ENCODE measurements around the gene FNDC7.
"Not testable (repeated sequence)": the region's sequence is repeated elsewhere in the genome, so short reads cannot be mapped to it uniquely, and the experiment has no call there.

Gene FNDC7

DNA sequence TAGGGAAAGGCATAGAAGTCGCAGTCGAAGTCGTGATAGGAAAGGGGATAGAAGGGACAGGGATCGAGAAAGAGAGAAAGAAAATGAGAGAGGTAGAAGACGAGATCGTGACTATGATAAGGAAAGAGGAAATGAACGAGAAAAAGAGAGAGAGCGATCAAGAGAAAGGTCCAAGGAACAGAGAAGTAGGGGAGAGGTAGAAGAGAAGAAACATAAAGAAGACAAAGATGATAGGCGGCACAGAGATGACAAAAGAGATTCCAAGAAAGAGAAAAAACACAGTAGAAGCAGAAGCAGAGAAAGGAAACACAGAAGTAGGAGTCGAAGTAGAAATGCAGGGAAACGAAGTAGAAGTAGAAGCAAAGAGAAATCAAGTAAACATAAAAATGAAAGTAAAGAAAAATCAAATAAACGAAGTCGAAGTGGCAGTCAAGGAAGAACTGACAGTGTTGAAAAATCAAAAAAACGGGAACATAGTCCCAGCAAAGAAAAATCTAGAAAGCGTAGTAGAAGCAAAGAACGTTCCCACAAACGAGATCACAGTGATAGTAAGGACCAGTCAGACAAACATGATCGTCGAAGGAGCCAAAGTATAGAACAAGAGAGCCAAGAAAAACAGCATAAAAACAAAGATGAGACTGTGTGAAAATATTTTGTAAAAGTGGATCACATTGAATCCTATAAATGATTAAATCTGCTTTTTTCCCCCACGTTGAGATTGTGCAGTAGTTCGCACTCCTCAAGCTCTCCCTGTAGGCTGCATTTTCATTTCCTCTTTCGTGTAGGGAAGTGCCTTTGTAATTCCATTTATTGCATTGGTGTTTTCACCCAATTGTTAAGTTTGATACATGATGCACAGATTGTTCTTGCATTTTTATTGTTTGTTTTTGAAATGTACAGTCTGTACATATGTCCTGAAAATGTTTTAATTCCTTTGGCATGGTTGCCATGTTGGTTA lies 13.1 kb upstream of the FNDC7 start:
- DNase-seq: no peak

DNA sequence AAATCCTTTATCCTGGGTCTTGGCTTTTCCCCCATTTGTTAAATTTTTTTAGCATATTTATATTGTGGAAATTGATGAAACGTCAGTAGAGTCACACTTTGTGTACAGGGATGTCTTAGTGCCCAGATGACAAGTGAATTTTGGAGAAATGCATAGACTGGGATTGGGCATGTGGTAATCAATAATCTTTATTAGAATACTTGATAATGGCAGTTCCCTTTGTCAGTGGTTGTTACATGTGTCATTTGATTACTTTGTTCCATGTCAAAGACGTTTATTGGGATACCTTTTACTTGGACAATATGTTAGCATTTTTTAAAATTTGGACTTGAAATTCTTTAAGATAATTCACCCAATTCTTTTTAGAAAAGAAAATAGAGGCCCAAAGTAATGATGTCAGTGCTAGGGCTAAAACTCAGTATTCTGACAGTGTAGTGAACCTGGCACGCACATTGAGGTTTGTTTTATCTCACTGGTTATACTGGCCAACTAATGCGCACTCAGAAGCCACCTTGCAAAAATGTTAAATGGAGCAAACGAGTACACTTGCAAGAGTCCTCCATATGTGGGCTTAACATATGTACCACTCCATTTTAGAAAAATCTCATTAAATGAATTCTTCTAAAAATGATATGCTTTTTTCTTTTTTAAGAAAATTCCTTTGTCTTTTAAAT lies 11.4 kb upstream of the FNDC7 start:
- DNase-seq: no peak

DNA sequence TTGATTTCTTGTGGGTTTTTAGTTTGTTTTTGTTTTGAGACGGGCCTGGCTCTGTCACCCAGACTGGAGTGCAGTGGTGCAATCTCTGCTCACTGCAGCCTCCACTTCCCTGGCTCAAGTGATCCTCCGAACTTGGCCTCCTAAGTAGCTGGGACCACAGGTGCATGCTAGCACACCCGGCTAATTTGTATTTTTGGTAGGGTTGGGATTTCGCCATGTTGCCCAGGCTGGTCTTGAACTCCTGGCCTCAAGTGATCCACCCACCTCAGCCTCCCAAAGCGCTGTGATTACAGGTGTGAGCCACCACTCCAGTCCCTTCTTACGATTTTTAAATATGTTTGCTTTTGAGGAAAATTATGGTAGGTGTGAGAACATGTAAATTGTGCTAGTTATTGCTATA lies 10.6 kb upstream of the FNDC7 start:
- not testable (repeated sequence) for DNase-seq

DNA sequence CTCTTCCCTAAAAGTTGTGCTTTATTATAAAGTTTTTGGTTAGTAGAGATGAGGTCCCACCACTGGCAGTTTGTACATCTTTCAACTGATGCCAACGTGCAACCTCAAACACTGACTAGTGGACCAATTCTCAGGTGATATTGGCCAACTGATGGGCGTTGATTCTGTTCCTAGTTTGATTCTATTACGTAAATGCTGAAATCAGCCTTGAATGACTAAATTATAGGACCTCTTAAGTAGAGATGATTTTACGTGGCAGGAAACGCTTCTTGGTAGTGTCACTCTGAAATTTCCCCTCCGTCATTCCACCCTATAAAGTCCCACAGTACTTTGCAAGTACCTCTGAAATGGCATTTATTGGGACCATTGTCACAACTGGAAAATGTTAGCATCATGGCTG lies 8.8 kb upstream of the FNDC7 start:
- DNase-seq: no peak

DNA sequence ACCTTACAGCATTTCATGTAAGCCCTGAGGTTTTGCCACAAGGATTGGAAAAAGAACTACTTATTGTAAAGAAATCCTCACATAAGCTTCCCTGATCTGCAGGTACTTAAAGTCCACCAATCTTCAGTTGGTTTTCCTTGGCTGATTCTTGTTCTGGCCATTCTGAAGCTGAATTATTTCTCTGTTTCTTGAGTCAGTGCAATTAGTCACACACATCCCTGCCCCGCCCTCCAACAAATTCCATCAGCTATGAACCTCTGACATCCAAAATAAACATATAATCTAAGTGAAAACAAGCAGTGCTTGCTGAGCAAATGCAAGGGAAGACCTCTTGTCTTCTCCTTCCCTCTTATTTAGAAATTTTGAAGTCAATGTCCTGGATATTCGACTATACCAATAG lies 8.2 kb upstream of the FNDC7 start:
- no peak for DNase-seq

DNA sequence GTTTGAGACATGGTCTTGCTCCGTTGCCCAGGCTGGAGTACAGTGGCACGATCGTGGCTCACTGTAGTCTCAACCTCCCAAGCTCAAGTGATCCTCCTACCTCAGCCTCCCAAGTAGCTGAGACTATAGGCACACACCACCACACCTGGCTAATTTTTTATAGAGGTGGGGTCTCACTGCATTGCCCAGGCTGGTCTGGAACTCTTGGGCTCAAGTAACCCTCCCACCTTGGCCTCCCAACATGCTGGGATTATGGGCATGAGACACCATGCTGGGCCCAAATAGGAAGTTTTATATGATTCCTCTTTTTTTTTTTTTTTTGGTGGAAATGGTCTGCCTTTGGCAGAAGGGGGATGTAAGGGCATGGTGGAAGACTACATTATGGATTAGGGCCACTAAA lies 6.1 kb upstream of the FNDC7 start:
- no peak for DNase-seq

DNA sequence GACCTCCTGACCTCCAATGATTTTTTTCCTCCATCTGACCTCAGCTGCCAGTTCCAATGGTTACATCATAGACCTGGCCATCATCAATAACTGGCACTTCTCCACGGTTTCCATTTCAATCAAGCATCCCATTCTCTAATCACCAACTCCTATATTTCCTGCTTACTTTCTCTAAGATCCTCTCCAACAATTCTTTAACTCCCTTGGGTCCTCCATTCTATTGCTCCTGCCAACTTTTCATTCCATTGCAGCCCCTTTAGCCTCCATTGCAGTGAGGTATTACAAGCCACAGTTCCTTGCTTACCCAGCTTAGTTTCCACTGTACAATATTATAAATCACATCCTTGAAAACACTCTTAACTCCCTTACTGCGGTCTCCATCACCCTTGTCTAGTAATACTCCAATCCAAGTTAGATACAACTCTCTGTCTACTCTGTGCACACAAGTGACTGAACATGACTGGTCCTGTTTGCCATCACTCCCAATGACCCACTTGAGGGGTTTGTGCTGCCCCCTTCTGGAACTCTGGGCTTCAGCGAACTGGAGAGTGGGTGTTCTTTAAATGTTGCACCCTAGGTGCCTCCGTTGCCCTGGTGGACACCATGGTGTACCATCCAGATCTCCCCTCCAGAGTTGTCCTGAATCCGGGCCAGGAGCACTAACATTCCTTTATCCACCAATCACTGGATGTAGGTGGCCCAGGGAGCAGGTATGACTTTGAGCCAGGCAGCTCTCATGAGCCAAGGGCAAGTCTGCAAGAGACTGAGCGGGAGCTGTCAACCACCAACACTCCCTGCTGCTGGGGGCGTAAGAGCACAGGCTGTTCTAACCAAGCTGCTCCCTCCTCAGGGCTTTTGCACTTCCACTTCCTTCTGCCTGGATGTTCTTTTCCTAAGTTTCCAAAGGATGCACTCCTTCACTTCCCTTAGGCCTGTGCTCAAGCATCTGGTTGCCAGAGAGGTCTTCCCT lies 3.7 kb upstream of the FNDC7 start:
- DNase-seq: peak; percentile 64

DNA sequence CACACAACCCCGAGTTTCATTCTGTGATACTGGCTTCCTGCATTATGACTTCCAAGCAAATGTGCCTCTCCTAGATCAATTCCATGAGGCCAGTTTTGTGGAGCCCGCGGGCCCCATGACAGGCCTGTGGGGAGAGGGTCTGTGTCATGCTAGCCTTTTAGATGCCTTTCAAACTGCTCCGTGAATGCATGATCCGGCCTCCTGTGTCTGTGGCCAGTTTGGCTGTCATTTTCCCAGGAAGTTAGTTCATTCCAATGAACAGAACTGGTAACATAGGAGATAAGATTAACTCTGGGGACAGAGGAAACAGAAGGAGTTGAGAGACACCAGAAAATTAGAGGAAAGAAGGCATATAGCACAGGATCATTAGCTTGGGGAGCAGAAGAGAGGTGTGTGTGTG lies 3.2 kb downstream of the FNDC7 start:
- DNase-seq: no peak

DNA sequence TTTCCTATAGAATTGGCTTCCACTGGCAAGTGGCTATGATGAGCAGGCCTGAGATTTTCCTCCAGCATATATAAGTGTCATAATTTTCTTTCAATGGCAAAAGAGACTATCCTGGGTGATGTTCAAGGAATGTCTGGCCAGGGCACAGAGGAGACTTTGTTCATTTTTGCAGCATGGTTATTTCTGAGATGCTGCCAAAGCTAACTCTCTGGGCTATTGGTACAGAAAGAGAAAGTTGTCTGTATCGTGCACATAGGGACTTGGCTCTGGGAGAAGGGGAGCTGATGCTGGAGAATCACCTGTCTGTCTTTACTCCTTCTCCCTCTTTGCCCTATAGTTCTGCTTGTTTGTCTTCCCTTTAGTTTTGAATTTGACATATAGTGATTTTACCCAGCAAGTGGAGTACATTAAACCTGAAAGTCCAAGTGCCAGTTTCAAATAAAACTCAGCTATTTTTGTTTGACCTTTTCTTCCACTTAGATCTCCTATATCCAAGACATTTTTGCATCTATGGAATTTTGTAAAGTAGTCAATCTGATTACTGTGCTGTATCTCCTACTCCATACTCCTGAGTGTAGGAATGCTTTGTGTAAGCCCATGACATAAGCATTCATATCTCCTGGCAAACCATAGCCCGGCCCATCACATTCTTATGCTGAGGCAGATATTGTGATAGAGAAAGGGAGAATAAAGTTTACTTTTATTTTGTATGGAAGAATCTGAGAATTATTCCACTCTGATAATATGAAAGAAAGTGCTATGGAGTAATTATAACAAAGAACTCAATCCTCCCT lies 3.9 kb downstream of the FNDC7 start:
- DNase-seq: no peak

DNA sequence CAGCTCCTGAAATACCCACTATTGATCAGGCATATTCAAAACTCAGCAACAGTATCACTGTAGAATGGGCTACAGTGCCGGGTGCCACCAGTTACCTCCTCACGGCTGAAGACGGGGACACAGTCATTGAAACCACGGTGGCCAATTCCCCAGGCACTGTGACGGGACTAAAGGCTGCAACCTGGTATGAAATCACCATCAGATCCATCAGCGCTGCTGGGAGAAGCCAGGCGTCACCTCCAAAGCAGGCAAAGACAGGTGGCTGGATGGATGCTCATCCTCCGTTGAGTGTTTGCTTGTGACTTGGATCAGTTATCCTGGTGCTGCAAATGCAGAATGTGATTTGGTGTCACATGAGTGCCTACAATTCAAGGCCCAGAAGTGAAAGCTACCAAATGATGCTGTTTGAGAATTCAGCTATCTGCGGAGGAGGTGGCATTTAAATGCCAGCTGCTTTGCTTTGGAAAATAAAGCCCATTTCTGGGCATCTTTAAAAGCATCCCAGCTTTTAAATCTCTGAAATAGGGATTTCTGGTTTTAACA lies 5.1 kb downstream of the FNDC7 start:
- DNase-seq: no peak

DNA sequence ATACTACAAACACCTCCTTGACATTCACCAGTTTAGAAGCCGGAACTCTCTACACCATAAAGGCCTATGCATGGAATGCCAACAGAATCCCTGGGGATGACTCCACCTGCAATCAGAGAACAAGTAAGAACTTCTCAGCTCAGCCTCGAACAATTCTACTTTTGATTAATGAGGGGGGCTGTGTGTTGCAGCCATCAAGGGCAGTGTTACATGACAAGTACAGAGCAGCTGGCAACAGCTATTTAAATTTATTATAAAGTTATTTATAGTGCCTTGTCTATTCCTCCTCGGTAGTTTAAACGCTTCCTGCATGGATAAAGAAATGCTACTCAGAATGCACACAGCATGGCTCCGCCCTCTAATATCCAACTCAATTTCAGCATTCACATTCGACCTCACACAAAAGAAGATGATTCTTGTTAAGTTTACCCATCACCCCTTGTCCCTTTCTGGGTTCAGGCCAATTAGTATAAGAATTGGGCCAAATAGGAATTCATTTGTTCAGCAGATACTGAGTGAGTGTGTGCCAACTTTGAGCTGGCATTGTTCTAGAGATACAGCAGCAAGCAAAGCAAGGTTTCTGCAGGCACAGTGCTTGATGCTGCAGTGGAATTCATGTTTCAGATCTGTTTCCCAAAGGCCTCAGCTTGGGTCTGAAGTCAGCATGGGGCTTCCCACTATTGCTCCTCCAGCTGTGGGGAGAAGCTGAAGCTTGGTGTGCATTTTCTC lies 6.4 kb downstream of the FNDC7 start:
- no peak for DNase-seq

DNA sequence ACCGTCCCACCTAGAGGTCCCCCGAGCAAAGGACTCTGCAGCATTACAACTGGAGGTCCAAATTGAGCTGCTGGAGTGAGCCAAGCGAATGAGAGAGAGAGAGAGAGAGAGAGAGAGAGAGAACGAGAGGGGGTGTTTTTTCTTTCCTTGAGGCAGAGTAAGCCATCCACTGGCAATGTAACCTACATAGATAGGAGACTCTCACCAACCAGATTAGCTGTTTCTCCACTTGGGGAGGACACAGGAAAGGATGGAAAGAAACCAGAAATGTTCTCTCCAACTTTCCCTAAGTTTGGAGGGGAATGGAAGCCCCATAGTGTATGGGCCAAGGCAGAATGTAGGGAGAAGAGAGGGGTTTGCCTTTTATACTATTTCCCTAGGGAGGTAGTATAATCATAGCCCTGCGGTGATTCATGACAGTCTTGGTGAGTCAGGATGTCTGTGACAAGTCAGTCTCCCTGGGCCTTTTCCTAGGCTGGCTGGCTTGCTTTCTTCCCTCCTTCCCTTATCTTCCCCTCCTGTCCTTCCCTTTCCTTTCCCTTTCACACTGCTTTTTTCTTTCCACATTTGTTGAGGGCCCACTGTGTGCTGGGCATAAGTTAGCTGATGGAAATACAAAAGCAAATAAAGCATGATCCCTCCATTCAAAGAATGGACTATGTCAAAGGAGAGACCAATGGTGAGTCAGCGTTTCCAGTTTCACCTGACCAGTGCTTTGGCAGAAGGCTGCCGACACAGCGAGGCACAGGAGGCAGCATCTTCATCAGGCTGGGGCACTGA lies 7.1 kb downstream of the FNDC7 start:
- no peak for DNase-seq

DNA sequence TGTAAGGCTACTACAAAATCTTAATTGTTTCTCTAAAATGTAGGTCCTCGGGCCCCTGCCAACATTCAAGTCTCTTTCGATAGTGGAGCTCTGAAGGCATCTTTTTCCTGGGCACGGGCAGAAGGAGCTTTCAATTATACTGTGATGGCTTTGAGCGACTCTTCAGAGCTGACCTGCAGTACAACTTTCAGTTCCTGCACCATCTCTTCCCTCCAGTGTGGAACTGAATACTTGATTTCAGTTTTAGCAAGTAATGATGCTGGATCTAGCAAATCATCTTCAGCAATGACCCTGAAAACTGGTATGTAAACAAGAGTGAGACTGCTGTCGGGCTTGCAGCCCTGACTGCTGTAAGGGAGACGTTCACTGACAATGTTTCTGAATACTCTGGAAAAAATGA lies 9.6 kb downstream of the FNDC7 start:
- DNase-seq: no peak

DNA sequence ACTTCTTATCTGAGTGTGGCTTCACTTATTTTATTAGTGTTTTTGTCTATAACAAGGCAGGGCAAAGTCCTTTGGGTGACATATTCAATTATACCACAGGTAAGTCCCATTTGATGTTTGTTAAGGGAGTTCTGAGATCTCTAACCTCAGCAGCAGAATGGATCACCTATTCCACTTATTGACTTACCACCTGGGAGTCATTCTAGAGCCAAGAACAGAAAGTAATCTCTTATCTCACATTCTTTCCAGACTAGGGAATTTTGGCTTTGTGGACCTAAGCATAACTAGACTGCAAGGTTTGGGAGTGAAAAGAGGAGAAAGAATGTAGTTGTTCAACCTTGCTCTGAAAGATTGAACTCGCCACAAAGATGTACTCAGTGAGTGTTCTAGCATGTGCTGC lies 13.2 kb downstream of the FNDC7 start:
- DNase-seq: no peak

DNA sequence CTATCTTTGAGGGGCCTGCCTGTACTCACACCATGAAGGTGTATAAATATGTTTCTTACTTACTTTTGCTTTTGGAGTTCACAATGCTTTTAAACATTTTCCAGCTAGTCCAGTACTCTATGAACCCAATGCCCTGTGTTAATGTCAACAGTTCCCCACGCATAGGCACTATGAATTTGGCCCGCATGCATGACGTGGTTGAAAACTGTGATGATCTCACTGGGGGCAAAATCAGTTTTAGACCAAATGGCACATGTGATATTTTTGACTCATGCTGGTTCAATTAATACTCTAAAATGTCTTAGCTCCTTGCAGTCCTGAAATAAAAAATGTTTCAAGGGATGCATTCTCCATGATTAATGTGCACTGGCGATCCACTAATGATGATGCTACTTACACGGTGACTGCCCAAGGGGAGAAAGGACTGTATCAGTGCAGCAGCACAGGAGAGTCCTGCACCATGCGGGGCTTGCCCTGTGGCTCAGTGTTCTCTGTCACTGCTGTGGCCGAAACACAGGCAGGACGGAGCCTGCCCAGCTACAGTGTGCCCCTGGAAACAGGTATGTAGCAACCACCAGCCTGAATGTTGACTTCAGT lies 15.7 kb downstream of the FNDC7 start:
- no peak for DNase-seq

DNA sequence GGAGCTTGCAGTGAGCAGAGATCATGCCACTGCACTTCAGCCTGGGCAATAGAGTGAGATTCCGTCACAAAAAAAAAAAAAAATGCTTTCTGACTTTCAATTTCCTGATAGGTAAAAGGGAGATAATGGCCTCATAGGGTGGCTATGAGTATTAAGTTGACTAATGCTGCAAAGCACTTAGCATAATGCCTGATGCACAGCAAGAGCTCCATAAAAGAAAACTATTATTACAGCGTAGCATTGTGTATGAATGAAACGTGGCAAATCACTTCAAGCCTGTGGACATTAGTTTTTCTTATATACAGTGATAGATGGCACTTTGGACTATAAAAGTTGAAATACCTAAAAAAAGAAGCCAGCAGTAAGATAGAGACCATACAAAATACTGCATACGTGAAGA lies 16.8 kb downstream of the FNDC7 start:
- DNase-seq: no peak

DNA sequence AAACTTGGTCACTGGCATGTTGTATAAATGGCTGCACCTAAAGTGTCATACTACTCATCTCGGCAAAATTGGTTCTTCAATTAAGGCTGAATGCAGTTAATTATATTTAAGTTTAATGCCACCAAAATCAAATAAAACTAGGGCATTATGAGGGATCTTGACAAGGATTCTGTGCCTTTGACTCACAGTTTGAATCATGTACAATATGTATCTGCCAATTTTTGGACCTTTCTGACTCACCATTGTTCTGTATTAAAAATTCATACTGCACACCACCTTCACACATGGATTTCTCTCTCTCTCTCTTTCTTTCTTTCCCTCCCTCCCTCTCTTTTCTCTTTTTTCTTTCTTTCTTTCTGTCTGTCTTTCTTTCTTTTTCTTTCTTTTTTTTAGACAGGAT lies 19.7 kb downstream of the FNDC7 start:
- DNase-seq: no peak

DNA sequence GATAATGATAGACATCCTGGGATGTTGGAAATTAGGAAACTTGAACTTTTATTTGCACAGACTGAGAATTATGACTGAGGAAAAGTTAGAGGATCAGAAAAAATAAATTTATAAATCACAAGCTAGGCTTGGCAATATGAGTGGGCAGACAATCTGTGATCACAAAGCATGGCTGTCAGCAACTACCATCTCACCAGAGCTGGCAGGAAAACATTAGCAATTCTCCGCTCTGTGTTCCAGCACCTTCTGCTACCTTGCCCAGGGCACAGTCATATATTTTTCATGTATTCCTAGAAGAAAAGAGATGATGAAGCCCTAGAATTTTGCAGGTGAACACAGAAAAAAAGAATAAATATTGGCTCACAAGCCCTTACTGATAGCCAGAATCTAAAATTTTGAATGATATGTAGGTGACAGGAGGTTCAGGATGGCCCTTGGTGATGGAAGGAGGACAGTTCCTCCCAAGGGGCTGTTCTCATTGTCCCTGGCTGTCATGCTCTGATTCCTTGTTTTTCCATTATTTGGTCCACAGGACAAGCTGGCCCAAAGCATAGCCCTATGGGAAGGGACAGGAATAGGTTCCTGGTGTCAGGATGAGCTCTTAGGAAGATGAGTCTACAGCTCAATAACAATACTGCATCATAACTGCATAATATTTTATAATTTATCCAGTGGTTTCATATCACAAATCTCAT lies 21.6 kb downstream of the FNDC7 start:
- DNase-seq: no peak

DNA sequence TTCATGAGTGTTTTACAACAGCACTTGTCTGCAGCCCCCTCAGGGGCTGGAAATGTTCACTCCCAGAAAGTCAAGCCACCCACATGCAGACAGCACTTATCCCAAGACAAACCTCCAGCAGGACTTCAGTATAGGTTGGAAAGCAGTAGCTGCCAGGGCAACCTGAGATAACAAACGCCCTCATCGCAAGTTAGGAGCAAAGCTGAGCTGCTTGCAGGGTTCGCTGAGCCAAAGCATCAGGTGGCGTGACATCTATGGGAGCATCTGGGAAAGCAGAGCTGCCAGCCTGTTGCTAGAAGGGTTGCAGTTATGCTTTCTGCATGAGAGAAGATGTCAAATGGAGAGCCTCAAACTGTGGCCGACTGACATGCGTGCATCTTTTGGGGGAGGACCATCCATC lies 29.5 kb downstream of the FNDC7 start:
- DNase-seq: no peak

Measured in activated effector memory CD4-positive, alpha-beta T cell treated with Interleukin-2 at 50 U/mL for 16 hours (primary cell).